Large intestine (tissue), 3 donors: ENCODE data around the gene OSBPL7. TPM values are rescaled to one million over a fixed set of nuclear protein-coding genes. Genes with fewer than 3 reads are reported as not detected.

ENCODE experiments used
- DNase-seq, 2 donors: peaks; one replicate each; pipeline versions ENCODE4 v3.0.0 to v3.0.0-alpha.2; 2013
- H3K27ac ChIP-seq: one replicate; pipeline ENCODE4 v1.5.1; 2013; ENCODE audit warnings: low read length
- H3K27me3 ChIP-seq: 2 replicates; pipeline ENCODE4 v1.6.1; 2013; ENCODE audit warnings: low read length; ENCODE audit not compliant: control insufficient read depth, insufficient read depth
- H3K36me3 ChIP-seq: 2 replicates; pipeline ENCODE4 v1.6.1; 2013; ENCODE audit warnings: low read length; ENCODE audit not compliant: control insufficient read depth, insufficient read depth
- H3K4me1 ChIP-seq: one replicate; pipeline ENCODE4 v1.6.1; 2013; ENCODE audit warnings: low read length; ENCODE audit not compliant: control insufficient read depth, insufficient read depth
- H3K4me3 ChIP-seq: one replicate; pipeline ENCODE4 v1.5.1; 2013; ENCODE audit warnings: low read length
- H3K9me3 ChIP-seq: one replicate; pipeline ENCODE4 v1.6.1; 2013; ENCODE audit warnings: mild to moderate bottlenecking, low read depth, low read length, moderate library complexity; ENCODE audit not compliant: control insufficient read depth
- WGBS: methylation state at CpG from one replicate; pipeline ENCODE4 v1.1.5; 2013; ENCODE audit warnings: low lambda C conversion rate; ENCODE audit not compliant: insufficient coverage; 5-methylcytosine and 5-hydroxymethylcytosine counted together
- polyA plus RNA-seq: library from polyadenylated mRNA; unstranded; fragments of 120-200 nt; gene quantifications from one replicate; pipeline ENCODE4 v1.2.1, GENCODE V29; 2013

The OSBPL7 gene
- polyA plus RNA-seq, 1 donor = 19.9 TPM

- no CpG with 5 or more reads among the region's 14 CpGs for WGBS
- no peaks in the 10 kb centered on the region for H3K27me3 ChIP-seq
- no peaks in the 10 kb centered on the region for H3K9me3 ChIP-seq
- H3K27ac ChIP-seq = no peak overlapping the region
- H3K36me3 ChIP-seq = peaks cover 78% of the 10 kb centered on the region
- DNase-seq = no peak
- peaks cover 23% of the 10 kb centered on the region for H3K4me1 ChIP-seq
- no peak overlapping the region for H3K4me3 ChIP-seq
These were observed 8.5 kb downstream of the OSBPL7 start for GRCh38 chr17:47813077-47813476.

- peaks cover 23% of the 10 kb centered on the region for H3K4me1 ChIP-seq
- WGBS = no CpG with 5 or more reads among the region's 18 CpGs
- H3K4me3 ChIP-seq = no peak overlapping the region
- no peaks in the 10 kb centered on the region for H3K27me3 ChIP-seq
- H3K9me3 ChIP-seq = no peaks in the 10 kb centered on the region
- no peak for DNase-seq
- peaks cover 78% of the 10 kb centered on the region for H3K36me3 ChIP-seq
- H3K27ac ChIP-seq = no peak overlapping the region
These were observed 9.3 kb downstream of the OSBPL7 start for GRCh38 chr17:47812146-47812920.

- no peak overlapping the region for H3K27ac ChIP-seq
- H3K4me1 ChIP-seq = peaks cover 23% of the 10 kb centered on the region
- H3K36me3 ChIP-seq = peaks cover 80% of the 10 kb centered on the region
- no peaks in the 10 kb centered on the region for H3K9me3 ChIP-seq
- H3K4me3 ChIP-seq = no peak overlapping the region
- no peak for DNase-seq
- H3K27me3 ChIP-seq = no peaks in the 10 kb centered on the region
- WGBS = 67% methylated on average over 1 of the region's 7 CpGs
These were observed 9.9 kb downstream of the OSBPL7 start for GRCh38 chr17:47811709-47812108.

- no peak for DNase-seq
- no CpG with 5 or more reads among the region's 9 CpGs for WGBS
- Histone ChIP-seq H3K27ac (peak overlapping the region; percentile 26), H3K4me1 (peaks cover 23% of the 10 kb centered on the region), H3K27me3 (no peaks in the 10 kb centered on the region), H3K9me3 (no peaks in the 10 kb centered on the region), H3K36me3 (peaks cover 76% of the 10 kb centered on the region), H3K4me3 (no peak overlapping the region)
These were observed 10.5 kb downstream of the OSBPL7 start for GRCh38 chr17:47810901-47811635.

- Histone ChIP-seq H3K36me3 (peaks cover 68% of the 10 kb centered on the region), H3K27ac (peak overlapping the region; percentile 26), H3K4me3 (no peak overlapping the region), H3K27me3 (no peaks in the 10 kb centered on the region), H3K9me3 (no peaks in the 10 kb centered on the region), H3K4me1 (peaks cover 23% of the 10 kb centered on the region)
- WGBS = no CpG with 5 or more reads among the region's 10 CpGs
- DNase-seq = peak; percentile 81 to 93
These were observed 11.3 kb downstream of the OSBPL7 start for GRCh38 chr17:47810200-47810821.

- DNase-seq = no peak
- Histone ChIP-seq H3K4me3 (no peak overlapping the region), H3K27ac (no peak overlapping the region), H3K27me3 (no peaks in the 10 kb centered on the region), H3K9me3 (no peaks in the 10 kb centered on the region), H3K4me1 (peaks cover 23% of the 10 kb centered on the region), H3K36me3 (peaks cover 55% of the 10 kb centered on the region)
- no CpG with 5 or more reads among the region's 22 CpGs for WGBS
These were observed 12.6 kb downstream of the OSBPL7 start for GRCh38 chr17:47808830-47809480.

GRCh38 chr17:47808036-47808829 lies 13.4 kb downstream of the OSBPL7 start:
- DNase-seq = no peak
- no CpG with 5 or more reads among the region's 20 CpGs for WGBS
- Histone ChIP-seq H3K27me3 (no peaks in the 10 kb centered on the region), H3K36me3 (peaks cover 50% of the 10 kb centered on the region), H3K4me1 (peaks cover 23% of the 10 kb centered on the region), H3K27ac (no peak overlapping the region), H3K4me3 (no peak overlapping the region), H3K9me3 (no peaks in the 10 kb centered on the region)

- Histone ChIP-seq H3K36me3 (peaks cover 43% of the 10 kb centered on the region), H3K4me1 (peaks cover 23% of the 10 kb centered on the region), H3K27me3 (no peaks in the 10 kb centered on the region), H3K4me3 (no peak overlapping the region), H3K9me3 (no peaks in the 10 kb centered on the region), H3K27ac (no peak overlapping the region)
- no peak for DNase-seq
- no CpG with 5 or more reads among the region's 11 CpGs for WGBS
These were observed 14.2 kb downstream of the OSBPL7 start for GRCh38 chr17:47807421-47807820.

GRCh38 chr17:47806913-47807255 lies 14.7 kb downstream of the OSBPL7 start:
- Histone ChIP-seq H3K4me1 (peaks cover 23% of the 10 kb centered on the region), H3K27ac (no peak overlapping the region), H3K27me3 (no peaks in the 10 kb centered on the region), H3K4me3 (no peak overlapping the region), H3K9me3 (no peaks in the 10 kb centered on the region), H3K36me3 (peaks cover 38% of the 10 kb centered on the region)
- 100% methylated on average over 5 of the region's 9 CpGs for WGBS
- no peak for DNase-seq
